ENCODE data around the gene HCRTR1.

The HCRTR1 gene

DNA sequence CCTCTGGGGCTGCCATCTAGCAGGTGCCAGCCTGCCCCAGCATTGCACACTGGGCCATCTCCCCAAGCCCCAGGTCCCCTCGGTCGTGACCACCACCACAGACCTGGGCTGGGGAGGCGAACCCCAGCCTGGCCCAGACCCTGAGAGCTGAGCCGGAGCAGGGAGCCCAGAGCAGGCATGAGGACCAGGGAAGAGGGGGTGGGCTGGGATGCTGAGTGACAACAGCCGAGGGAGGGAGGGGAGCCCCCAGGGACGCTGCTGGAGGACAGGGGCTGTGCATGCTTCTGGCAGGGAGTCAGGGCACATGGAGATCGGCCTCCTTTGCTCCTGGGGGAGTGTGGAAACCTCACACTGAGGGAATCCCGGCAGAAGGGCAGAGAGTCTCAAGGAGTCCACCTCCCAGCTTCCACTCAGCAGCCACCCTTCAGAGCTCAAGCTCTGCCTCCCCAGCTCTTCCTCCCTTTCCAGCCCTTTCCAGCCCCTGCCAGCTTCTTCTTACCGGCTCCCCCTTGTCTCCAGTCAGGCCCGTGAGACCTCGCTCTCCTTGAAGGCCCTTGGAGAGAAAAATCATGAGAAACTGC lies 50.9 kb downstream of the HCRTR1 start:
- DNase-seq: no peak

DNA sequence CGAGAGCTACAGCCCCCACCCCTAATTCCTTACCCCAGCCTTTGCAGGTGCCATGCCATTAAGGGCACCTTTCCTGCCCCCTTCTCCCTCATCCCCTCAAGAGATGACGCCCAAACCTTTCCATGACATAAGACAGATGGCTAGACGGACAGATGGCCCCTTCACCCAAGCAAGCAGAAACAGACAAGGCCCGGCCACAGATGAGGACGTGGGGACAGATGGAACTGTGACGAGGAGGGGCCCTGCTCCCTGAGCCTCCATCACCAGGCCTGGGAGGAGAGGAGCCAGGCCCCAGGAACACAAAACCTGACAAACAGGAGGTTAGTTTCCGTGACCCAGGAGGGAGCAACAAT lies 51.9 kb downstream of the HCRTR1 start:
- peak; percentile 69 for DNase-seq

DNA sequence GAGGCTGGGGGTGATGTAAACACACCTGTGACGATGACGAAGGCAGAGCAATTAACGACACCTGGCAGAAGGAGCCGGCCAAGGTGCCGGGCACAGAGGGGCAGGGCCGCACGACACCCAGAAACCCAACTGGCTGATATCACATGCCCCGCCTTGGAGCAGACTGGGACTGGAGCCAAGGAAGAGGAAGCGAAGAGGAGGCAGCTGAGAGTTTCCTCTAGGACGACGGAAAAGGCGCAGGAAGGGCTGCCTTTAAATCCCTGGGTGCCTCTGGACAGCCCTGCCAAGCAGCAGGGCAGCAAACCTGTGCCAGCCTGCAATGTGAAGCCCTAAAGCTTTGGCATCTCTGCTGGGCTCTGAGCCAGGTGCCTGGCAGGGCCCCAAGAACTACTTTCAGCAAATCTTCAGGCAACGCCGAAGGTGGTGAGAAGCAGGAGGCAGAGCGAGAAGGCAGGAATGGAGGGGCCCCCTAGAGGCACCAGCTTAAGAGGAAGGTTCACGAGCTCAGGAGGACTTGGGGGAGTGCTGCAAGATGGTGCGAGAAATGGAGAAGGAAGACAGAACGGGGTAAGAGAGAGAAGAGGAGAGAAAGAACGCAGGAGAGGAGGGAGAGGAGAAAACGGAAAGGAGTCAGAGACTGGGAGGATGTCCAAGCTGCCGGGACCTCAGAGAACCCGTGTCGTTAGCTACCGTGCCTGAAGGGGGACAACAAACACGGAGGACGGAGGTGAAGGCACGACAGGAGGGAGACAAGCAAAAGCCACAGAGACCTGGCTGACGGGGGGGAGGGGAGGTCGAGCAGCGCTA lies 52.5 kb downstream of the HCRTR1 start:
- DNase-seq: peak; percentile 73

DNA sequence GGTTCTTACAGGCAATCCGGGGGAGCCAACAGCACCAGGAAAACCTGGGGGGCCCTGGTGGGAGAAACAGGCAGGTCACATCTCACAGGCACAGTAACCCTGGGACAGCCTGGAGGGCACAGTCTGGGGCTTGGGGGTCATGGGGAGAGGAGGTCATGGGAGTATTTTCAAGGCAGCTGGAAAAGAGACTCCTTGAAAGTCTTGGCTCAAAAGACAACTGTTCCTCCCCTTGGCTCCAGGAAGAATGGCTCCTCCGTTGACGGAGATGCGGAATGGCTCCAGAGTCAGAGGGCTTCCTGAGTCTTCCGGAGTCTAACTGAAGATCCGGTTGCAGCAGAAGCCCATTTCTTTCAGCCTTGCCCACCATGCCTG lies 53.1 kb downstream of the HCRTR1 start:
- no peak for DNase-seq

DNA sequence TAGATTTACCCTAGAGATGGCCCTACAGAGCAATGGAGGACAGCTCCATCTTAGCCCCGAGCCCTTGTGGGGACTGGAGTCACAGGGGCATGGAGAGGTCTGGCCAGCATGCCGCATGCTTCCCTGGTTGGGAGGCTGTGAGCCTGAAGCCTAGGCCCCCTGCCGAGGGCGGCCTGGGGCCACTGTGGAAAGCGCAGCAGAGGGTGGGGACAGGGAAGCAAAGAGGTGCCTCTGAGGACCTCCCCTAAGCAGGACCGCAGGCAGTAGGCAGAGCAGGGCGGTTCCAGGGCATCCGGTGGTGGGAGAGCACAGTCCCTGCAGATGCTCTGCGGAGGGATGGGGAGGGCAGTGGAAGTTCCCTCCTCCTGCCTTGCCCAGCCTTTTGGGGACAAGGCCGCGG lies 53.7 kb downstream of the HCRTR1 start:
- DNase-seq: no peak

DNA sequence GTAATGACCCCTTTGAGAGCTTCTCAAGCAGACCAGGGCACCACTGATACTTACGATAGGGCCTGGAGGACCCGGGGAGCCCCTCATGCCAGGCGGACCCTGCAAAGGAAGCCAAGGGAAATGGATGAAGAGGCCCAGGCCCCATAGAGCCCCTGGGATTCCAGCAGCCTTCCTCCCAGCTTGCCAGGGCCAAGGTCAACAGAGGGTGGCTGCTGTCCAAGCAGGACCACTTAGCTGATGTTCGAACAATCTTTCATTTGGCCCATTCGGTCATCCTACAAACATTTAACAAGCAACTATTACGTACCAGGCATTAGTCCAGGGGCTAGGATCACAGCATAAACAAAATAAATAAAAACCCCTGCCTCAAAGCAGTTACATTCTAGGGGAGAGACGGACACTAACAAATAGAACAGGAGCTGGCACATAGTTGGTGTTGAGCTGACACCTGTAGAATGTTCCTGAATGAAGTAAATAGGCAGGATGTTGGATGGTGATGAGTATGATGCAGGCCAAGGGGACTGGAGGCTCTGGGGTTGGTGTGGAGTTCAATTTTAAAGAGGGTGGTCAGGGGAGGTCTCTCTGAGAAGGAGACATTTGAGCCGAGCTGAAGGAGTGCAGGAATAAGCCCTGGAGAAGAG lies 54.2 kb downstream of the HCRTR1 start:
- DNase-seq: no peak

DNA sequence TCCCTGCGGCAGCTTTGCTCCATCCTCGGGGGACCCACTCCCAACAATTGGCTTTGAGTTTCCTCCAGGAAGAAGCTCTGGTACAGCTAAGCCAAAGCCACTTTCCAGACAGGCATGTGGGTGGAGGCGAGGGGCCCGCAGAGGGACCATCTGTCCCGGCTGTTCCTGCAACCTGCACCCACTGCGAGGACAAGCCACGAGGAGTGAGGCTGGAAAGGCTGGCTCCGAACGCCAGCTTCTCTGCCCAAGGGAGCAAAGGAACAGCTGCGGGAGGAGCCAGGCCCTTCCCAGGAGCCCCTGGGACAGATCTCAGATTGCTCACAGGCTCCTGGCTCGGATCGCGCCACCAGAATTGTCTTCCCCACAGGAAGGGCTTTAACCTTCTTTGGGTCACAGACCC lies 55.5 kb downstream of the HCRTR1 start:
- peak; percentile 72 for DNase-seq

DNA sequence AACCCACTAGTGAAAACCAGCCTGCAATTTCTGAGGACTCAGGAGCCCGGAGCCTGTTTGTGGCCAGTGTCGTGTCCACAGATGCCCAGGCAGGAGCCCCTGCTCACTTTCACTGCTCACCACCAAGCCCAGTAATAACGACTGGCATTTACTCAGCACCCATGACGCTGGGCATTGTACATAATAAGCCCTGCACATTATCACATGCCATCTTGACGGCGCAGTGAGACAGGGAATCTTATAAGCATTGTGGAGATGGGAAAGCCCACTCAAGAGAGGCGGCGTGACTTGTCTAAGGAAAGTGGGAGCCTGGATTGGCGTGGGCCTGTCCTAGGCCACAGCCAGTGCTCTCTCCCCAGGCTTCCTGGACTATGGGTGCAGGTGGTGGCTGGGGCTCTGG lies 55.9 kb downstream of the HCRTR1 start:
- no peak for DNase-seq

DNA sequence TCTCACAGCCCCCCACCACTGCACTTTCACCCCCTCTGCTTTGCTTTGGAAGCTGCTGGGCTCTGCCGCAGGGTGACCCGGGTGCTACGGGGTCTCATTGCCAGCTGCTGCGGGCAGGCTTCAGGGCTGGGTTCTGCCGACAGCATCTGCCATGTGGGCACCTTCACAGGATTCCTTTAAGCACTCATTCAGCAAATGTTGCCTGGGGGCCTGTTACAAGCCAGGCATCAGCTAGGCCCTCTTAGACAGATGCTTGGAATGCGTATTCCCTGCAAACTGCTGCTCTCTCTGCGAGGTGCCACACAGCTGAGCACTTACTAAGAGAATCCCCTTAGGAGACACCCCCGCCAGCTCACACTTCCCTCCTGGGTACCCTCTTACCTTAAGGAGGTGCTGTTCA lies 57.1 kb downstream of the HCRTR1 start:
- peak; percentile 60 for DNase-seq

DNA sequence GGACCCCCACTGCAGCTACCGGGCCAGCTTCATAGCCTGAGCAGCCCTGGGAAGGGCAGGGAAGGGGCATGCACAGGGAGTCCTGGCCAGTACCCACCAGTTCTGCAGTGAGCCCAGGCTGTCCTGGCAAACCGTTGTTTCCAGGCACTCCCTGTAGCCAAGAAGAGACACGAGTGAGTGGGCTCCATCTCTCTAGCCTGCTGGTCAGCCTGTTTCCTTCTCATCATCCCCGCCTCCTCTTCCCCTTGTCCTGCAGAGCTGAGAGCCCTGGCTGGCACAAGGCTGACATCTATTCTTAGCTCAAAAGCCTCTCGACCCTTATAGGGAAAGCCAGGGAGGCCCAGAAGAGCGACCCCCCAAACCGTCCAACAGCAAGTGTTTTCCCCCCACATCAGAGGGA lies 57.7 kb downstream of the HCRTR1 start:
- no peak for DNase-seq

DNA sequence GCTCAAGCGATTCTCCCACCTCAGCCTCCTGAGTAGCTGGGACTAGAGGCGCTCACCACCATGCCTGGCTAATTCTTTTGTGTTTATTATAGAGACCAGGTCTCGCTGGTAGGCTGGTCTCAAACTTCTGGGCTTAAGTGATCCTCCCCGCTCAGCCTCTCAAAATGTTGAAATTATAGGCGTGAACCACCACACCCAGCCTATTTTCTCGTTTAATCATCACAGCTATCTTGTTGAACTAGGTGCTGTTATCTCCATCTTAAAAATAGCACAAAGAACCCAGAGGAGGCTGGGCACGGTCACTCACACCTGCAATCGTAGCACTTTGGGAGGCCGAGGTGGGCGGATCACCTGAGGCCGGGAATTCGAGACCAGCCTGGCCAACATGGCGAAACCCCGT lies 58.3 kb downstream of the HCRTR1 start:
- DNase-seq: no peak

Measured in eye (tissue), 1 donor.